ENCODE results near the gene LUZP2. TPM values are rescaled to one million over a fixed set of nuclear protein-coding genes. Genes with fewer than 3 reads are reported as not detected.

The LUZP2 gene
- total and polyA plus RNA-seq, 8 donors: 1.2 to 8.3 (median 4.6) TPM; not detected in 1

DNA sequence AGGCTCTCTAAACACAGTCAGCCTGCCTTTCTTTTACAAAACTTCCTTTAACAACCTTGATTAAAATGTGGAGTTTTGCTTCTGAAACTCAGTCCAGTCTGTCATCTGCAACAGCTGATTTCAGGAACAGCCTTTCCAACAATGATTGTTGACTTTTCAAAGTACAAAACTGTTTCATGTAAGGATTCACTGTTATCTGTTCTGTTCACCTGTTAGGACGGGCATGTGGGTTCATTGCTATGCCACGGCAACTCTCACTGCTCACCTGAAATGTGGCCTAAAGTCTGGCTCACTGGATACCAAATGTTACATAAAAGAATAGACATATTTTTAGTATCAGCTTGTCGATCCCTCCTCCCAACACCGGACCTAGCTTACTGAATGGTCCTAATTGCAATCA, 242.8 kb downstream of the LUZP2 start:
- Histone ChIP-seq H3K4me3 (no peak overlapping the region), H3K4me1 (no peaks in the 10 kb centered on the region), H3K9me3 (no peaks in the 10 kb centered on the region), H3K27ac (no peak overlapping the region), H3K27me3 (no peaks in the 10 kb centered on the region), H3K36me3 (no peaks in the 10 kb centered on the region)
- TF ChIP-seq, protein P1, sequence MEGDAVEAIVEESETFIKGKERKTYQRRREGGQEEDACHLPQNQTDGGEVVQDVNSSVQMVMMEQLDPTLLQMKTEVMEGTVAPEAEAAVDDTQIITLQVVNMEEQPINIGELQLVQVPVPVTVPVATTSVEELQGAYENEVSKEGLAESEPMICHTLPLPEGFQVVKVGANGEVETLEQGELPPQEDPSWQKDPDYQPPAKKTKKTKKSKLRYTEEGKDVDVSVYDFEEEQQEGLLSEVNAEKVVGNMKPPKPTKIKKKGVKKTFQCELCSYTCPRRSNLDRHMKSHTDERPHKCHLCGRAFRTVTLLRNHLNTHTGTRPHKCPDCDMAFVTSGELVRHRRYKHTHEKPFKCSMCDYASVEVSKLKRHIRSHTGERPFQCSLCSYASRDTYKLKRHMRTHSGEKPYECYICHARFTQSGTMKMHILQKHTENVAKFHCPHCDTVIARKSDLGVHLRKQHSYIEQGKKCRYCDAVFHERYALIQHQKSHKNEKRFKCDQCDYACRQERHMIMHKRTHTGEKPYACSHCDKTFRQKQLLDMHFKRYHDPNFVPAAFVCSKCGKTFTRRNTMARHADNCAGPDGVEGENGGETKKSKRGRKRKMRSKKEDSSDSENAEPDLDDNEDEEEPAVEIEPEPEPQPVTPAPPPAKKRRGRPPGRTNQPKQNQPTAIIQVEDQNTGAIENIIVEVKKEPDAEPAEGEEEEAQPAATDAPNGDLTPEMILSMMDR (IDR thresholded peaks at IDR 0.05): no peak
- intact Hi-C loops (cut with DNase I): no loop called here
- ATAC-seq (no peak), DNase-seq (no peak)

DNA sequence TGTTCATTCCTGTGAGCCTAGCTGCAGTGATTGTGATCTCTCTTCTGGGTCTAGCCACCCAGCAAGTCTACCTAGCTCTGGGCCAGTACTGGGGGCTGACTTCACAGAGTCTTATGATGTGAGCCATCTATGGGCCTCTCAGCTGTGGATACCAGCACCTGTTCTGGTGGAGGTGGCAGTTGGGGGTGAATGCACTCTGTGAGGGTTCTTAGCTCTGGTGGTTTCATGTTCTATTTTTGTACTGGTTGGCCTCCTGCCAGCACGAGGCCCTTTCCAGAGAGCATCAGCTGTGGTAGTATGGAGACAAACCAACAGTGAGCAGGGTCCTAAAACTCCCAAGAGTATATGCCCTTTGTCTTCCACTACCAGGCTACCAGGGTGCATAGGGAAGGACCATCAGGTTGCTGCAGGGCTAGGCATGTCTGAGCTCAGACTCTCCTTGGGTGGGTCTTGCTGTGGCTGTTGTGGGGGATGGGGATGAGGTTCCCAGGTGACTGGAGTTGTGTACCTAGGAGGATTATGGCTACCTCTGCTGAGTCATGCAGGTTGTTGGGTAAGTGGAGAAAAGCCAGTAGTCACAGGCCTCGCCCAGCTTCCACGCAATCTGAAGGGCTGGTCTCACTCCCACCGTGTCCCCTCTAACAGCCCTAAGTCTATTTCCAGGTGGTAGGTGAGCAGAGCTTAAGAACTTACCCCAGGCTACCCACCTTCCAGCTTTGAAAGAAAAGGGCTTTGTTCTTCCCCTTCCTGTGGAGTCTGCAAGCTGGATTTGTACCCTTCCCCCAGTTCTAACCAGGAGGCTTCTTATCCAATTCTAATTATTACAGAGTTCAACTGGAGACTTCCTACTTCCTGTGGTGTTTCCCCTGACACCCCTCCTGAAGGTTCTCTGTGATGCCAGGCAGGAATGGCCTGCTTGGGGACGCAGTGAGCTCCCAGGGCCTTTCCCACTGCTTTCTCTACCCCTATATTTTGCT, 250.7 kb downstream of the LUZP2 start:
- Histone ChIP-seq H3K36me3 (no peaks in the 10 kb centered on the region), H3K27ac (no peak overlapping the region), H3K9me3 (no peaks in the 10 kb centered on the region), H3K27me3 (no peaks in the 10 kb centered on the region), H3K4me3 (no peak overlapping the region), H3K4me1 (no peaks in the 10 kb centered on the region)
- no peak for DNase-seq
- TF ChIP-seq, protein P1 (IDR thresholded peaks at IDR 0.05): no peak
- intact Hi-C loops (cut with DNase I): no loop called here
- ATAC-seq: no peak

DNA sequence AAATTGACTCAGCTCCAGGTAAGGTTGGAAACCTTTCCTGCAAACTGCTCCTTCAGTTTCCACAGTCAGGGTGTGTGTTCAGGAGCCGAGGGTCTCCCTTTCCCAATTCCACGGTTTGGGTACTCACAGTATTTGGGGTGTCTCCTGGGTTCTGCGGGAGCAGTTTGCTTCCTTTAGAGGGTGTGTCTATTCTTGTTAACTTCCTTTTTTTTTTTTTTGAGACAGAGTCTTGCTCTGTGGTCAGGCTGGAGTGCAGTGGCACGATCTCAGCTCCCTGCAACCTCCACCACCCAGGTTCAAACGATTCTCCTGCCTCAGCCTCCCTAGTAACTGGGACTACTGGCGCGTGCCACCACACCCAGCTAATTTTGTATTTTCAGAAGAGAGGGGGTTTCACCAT, 251.4 kb downstream of the LUZP2 start:
- Histone ChIP-seq H3K27ac (no peak overlapping the region), H3K9me3 (no peaks in the 10 kb centered on the region), H3K4me1 (no peaks in the 10 kb centered on the region), H3K4me3 (no peak overlapping the region), H3K36me3 (no peaks in the 10 kb centered on the region), H3K27me3 (no peaks in the 10 kb centered on the region)
- DNase-seq (no peak), ATAC-seq (no peak)
- intact Hi-C loops (cut with DNase I): no loop called here
- TF ChIP-seq, protein P1 (IDR thresholded peaks at IDR 0.05): no peak

DNA sequence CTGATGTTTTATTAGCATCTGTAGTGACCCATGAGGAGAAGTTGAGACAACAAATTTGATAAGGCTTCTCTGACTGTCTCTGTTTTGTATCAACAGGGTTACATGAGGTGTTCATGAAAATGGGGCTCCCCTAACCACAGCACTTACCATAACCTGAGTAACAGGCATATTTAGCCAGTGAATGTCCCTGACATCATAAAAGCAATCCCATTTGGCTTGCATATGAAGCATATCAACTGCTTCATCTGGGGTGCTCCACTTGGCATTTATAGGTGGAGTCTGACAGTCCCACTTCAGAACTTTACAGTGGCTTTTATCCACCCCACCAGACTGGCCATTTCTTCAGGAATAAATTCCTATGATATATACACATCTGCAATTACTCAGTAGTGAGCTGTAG, 257.6 kb downstream of the LUZP2 start:
- Histone ChIP-seq H3K27me3 (no peaks in the 10 kb centered on the region), H3K4me3 (no peak overlapping the region), H3K36me3 (no peaks in the 10 kb centered on the region), H3K27ac (no peak overlapping the region), H3K9me3 (no peaks in the 10 kb centered on the region), H3K4me1 (no peaks in the 10 kb centered on the region)
- intact Hi-C loops (cut with DNase I): no loop called here
- DNase-seq (no peak), ATAC-seq (no peak)
- TF ChIP-seq, protein P1 (IDR thresholded peaks at IDR 0.05): no peak

DNA sequence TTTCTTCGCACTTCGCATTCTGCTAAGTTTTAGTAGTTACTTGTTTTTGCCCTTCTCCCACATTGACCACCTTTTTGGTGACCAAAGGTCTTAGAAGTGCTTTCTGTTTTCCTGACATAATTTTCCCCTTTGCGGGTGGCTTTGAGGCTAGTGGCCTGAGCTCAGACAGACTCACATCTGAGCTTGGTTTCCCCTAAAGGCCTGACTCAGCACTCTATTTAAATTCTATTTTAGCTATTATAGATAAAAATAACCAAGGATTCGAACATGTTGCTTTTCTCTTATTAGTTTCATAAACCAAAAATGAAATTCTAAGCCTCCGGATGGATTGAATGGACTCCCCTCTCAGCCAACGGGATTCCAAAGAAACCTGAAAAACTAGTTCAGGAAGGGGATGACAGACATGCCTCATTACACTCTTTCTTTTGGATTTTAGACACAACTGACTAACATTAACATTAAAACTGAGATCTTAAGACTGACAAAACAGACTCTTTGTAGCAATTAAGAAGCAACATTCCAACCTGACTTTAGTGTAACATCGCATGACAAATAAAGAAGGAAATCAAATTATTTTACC, 258.5 kb downstream of the LUZP2 start:
- DNase-seq (peak in 1 of 4 donors; percentile 16), ATAC-seq (no peak)
- Histone ChIP-seq H3K9me3 (no peaks in the 10 kb centered on the region), H3K4me1 (no peaks in the 10 kb centered on the region), H3K36me3 (no peaks in the 10 kb centered on the region), H3K4me3 (no peak overlapping the region), H3K27me3 (no peaks in the 10 kb centered on the region), H3K27ac (no peak overlapping the region)
- TF ChIP-seq, protein P1 (IDR thresholded peaks at IDR 0.05): no peak
- intact Hi-C loops (cut with DNase I): no loop called here

All from left lung (tissue), 10 donors.